ENCODE data around the gene UPP1.
"Not testable (repeated sequence)": the region's sequence is repeated elsewhere in the genome, so short reads cannot be mapped to it uniquely, and the experiment has no call there.

UPP1 gene

GRCh38 chr7:48112401-48113165 lies 23.5 kb downstream of the UPP1 start:
- no peak for DNase-seq (ENCODE audit: low read depth)

GRCh38 chr7:48113275-48113674 lies 24.2 kb downstream of the UPP1 start:
- no peak for DNase-seq (ENCODE audit: low read depth)

- no peak for DNase-seq (ENCODE audit: low read depth)
These were observed 25.1 kb downstream of the UPP1 start for GRCh38 chr7:48114115-48114514.

GRCh38 chr7:48114589-48114988 lies 25.5 kb downstream of the UPP1 start:
- DNase-seq (ENCODE audit: low read depth): no peak

GRCh38 chr7:48116043-48116442 lies 27.0 kb downstream of the UPP1 start:
- DNase-seq (ENCODE audit: low read depth): no peak

- DNase-seq (ENCODE audit: low read depth): no peak
These were observed 29.0 kb downstream of the UPP1 start for GRCh38 chr7:48118041-48118440.

- DNase-seq (ENCODE audit: low read depth): not testable (repeated sequence)
These were observed 31.5 kb downstream of the UPP1 start for GRCh38 chr7:48120536-48120935.

- no peak for DNase-seq (ENCODE audit: low read depth)
These were observed 37.0 kb downstream of the UPP1 start for GRCh38 chr7:48126037-48126436.

- DNase-seq (ENCODE audit: low read depth): peak; percentile 40
These were observed 41.6 kb downstream of the UPP1 start for GRCh38 chr7:48130658-48131108.

- no peak for DNase-seq (ENCODE audit: low read depth)
These were observed 43.7 kb downstream of the UPP1 start for GRCh38 chr7:48132792-48133191.

GRCh38 chr7:48139459-48139858 lies 50.4 kb downstream of the UPP1 start:
- DNase-seq (ENCODE audit: low read depth): no peak

- peak; percentile 61 for DNase-seq (ENCODE audit: low read depth)
These were observed 51.1 kb downstream of the UPP1 start for GRCh38 chr7:48140001-48140681.

- no peak for DNase-seq (ENCODE audit: low read depth)
These were observed 52.5 kb downstream of the UPP1 start for GRCh38 chr7:48141521-48141920.

- no peak for DNase-seq (ENCODE audit: low read depth)
These were observed 55.3 kb downstream of the UPP1 start for GRCh38 chr7:48144291-48144768.

GRCh38 chr7:48147078-48147591 lies 58.1 kb downstream of the UPP1 start:
- DNase-seq (ENCODE audit: low read depth): no peak

GRCh38 chr7:48147690-48148089 lies 58.6 kb downstream of the UPP1 start:
- DNase-seq (ENCODE audit: low read depth): not testable (repeated sequence)

- no peak for DNase-seq (ENCODE audit: low read depth)
These were observed 59.2 kb downstream of the UPP1 start for GRCh38 chr7:48148311-48148710.

GRCh38 chr7:48149058-48149457 lies 60.0 kb downstream of the UPP1 start:
- DNase-seq (ENCODE audit: low read depth): no peak

GRCh38 chr7:48150086-48150485 lies 61.0 kb downstream of the UPP1 start:
- DNase-seq (ENCODE audit: low read depth): no peak

- DNase-seq (ENCODE audit: low read depth): no peak
These were observed 65.8 kb downstream of the UPP1 start for GRCh38 chr7:48154792-48155413.

Data from GM04504 (cell line).